MM.1S (cell line): ENCODE measurements around the gene FGF1.

Source experiments
- DNase-seq: peaks from one replicate; pipeline ENCODE4 v3.0.0-alpha.2; 2015
- H2AFZ ChIP-seq: fragments of 300-600 bp; sonication (generic); 2 replicates; pipeline ENCODE4 v1.6.0; 2016; ENCODE audit warnings: antibody characterized with exemption, low read length
- H3F3A ChIP-seq: fragments of 300-600 bp; sonication (generic); 2 replicates; pipeline ENCODE4 v1.6.1; 2016; ENCODE audit warnings: mild to moderate bottlenecking, antibody characterized with exemption, low read length, moderate library complexity, mixed read lengths; ENCODE audit not compliant: insufficient read depth
- H3K27ac ChIP-seq: fragments of 300-600 bp; sonication (generic); 2 replicates; pipeline ENCODE4 v1.5.1; 2016; ENCODE audit warnings: mild to moderate bottlenecking, low read length
- H3K27me3 ChIP-seq: fragments of 300-600 bp; sonication (generic); replicated peaks from 2 replicates; pipeline ENCODE4 v1.6.0; 2016; ENCODE audit warnings: low read length; ENCODE audit not compliant: insufficient read depth
- H3K36me3 ChIP-seq: fragments of 300-600 bp; sonication (generic); replicated peaks from 2 replicates; pipeline ENCODE4 v1.6.1; 2016; ENCODE audit warnings: mild to moderate bottlenecking, low read length, mixed read lengths; ENCODE audit not compliant: insufficient read depth
- H3K4me1 ChIP-seq: fragments of 300-600 bp; sonication (generic); 2 replicates; pipeline ENCODE4 v1.6.1; 2016; ENCODE audit warnings: low read length, mixed read lengths
- H3K4me2 ChIP-seq: fragments of 300-600 bp; sonication (generic); 2 replicates; pipeline ENCODE4 v1.6.0; 2016; ENCODE audit warnings: low read depth, low read length
- H3K4me3 ChIP-seq: fragments of 300-600 bp; sonication (generic); 2 replicates; pipeline ENCODE4 v1.5.1; 2016; ENCODE audit warnings: low read length, mixed read lengths
- H3K79me2 ChIP-seq: fragments of 300-600 bp; sonication (generic); 2 replicates; pipeline ENCODE4 v1.6.1; 2016; ENCODE audit warnings: mixed run types, low read length, mixed read lengths
- H3K9ac ChIP-seq: fragments of 300-600 bp; sonication (generic); 2 replicates; pipeline ENCODE4 v1.6.1; 2016; ENCODE audit warnings: low read length, mixed read lengths
- H3K9me2 ChIP-seq: fragments of 300-600 bp; sonication (generic); replicated peaks from 2 replicates; pipeline ENCODE4 v1.6.1; 2016; ENCODE audit warnings: mild to moderate bottlenecking, low read length, mixed read lengths; ENCODE audit not compliant: insufficient read depth
- H3K9me3 ChIP-seq: fragments of 300-600 bp; sonication (generic); replicated peaks from 2 replicates; pipeline ENCODE4 v1.6.1; 2016; ENCODE audit warnings: mild to moderate bottlenecking, low read length, mixed read lengths; ENCODE audit not compliant: insufficient read depth
- H4K20me1 ChIP-seq: fragments of 300-600 bp; sonication (generic); 2 replicates; pipeline ENCODE4 v1.6.1; 2016; ENCODE audit warnings: mild to moderate bottlenecking, low read length, moderate library complexity, mixed read lengths; ENCODE audit not compliant: insufficient read depth
- EZH2 ChIP-seq: fragments of 300-600 bp; sonication (generic); optimal IDR thresholded peaks from 2 replicates; pipeline ENCODE3; 2017; ENCODE audit warnings: low read depth, mild to moderate bottlenecking, antibody characterized with exemption, low read length, mixed read lengths
- EZH2phosphoT487 ChIP-seq: fragments of 300-600 bp; sonication (generic); IDR thresholded peaks from 2 replicates; pipeline ENCODE4 v1.6.1; 2018; ENCODE audit warnings: antibody characterized with exemption, low read length
- TF ChIP-seq, protein P1 (sequence below): fragments of 300-600 bp; sonication (generic); IDR thresholded peaks from 2 replicates; pipeline ENCODE4 v1.5.1; 2016; ENCODE audit warnings: antibody characterized with exemption, low read length, mixed read lengths

The FGF1 gene

DNA sequence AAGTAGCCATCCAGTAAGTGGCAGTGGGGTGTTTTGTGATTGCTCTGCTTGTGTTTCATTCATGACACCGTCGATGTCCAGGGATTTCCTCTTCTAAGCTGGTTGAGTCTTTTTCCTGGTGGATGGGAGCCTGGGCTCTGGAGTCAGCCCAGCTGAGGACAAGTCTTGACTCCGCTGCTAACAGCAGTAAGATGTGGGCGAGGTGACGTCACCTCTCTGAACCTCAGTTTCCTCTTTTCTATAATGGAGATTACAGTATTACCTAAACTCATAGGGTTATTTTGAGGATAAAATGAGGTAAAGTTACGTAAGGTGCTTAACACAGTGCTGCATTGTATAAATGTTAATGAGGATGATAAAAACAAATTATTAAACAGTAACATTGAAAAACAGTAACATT, 21.3 kb downstream of the FGF1 start:
- H3K4me1 ChIP-seq = no peaks in the 10 kb centered on the region
- H3K27me3 ChIP-seq = no peaks in the 10 kb centered on the region
- TF ChIP-seq EZH2phosphoT487 (no peak), EZH2 (no peak)
- TF ChIP-seq, protein P1, sequence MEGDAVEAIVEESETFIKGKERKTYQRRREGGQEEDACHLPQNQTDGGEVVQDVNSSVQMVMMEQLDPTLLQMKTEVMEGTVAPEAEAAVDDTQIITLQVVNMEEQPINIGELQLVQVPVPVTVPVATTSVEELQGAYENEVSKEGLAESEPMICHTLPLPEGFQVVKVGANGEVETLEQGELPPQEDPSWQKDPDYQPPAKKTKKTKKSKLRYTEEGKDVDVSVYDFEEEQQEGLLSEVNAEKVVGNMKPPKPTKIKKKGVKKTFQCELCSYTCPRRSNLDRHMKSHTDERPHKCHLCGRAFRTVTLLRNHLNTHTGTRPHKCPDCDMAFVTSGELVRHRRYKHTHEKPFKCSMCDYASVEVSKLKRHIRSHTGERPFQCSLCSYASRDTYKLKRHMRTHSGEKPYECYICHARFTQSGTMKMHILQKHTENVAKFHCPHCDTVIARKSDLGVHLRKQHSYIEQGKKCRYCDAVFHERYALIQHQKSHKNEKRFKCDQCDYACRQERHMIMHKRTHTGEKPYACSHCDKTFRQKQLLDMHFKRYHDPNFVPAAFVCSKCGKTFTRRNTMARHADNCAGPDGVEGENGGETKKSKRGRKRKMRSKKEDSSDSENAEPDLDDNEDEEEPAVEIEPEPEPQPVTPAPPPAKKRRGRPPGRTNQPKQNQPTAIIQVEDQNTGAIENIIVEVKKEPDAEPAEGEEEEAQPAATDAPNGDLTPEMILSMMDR = no peak
- H3K27ac ChIP-seq = no peak overlapping the region
- DNase-seq = no peak
- H3F3A ChIP-seq = no peaks in the 10 kb centered on the region
- no peaks in the 10 kb centered on the region for H4K20me1 ChIP-seq
- H3K4me2 ChIP-seq = no peak overlapping the region
- no peak overlapping the region for H2AFZ ChIP-seq
- H3K9me2 ChIP-seq = no peaks in the 10 kb centered on the region
- no peak overlapping the region for H3K4me3 ChIP-seq
- H3K9ac ChIP-seq = no peak overlapping the region
- H3K36me3 ChIP-seq = no peaks in the 10 kb centered on the region
- H3K79me2 ChIP-seq = no peaks in the 10 kb centered on the region
- H3K9me3 ChIP-seq = no peaks in the 10 kb centered on the region

DNA sequence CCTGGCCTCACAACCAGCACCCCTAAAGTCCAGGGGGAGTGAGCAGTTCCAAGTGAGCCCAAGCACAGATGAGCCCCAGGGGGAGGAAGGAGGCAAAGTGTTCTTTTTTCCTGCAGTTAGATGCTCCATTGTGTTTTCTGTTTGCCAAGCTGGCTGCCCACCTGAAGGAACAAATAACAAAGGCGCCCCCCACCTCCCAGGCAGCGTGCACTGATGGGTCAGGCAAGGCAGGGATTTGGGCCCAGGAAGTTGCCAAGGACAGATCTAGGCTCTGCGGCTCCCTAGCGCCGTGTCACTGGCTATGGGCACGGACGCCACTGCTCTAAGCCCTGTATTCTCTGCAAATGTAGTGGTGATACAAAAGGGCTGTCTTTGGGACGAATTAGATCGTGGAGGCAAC, 21.8 kb downstream of the FGF1 start:
- DNase-seq = no peak
- no peak overlapping the region for H3K4me3 ChIP-seq
- TF ChIP-seq EZH2 (no peak), EZH2phosphoT487 (no peak)
- H2AFZ ChIP-seq = no peak overlapping the region
- no peaks in the 10 kb centered on the region for H3K9me2 ChIP-seq
- no peaks in the 10 kb centered on the region for H3K36me3 ChIP-seq
- H3K27ac ChIP-seq = no peak overlapping the region
- H4K20me1 ChIP-seq = no peaks in the 10 kb centered on the region
- no peaks in the 10 kb centered on the region for H3K79me2 ChIP-seq
- no peaks in the 10 kb centered on the region for H3F3A ChIP-seq
- no peaks in the 10 kb centered on the region for H3K4me1 ChIP-seq
- H3K27me3 ChIP-seq = no peaks in the 10 kb centered on the region
- H3K9me3 ChIP-seq = no peaks in the 10 kb centered on the region
- no peak overlapping the region for H3K4me2 ChIP-seq
- H3K9ac ChIP-seq = no peak overlapping the region

DNA sequence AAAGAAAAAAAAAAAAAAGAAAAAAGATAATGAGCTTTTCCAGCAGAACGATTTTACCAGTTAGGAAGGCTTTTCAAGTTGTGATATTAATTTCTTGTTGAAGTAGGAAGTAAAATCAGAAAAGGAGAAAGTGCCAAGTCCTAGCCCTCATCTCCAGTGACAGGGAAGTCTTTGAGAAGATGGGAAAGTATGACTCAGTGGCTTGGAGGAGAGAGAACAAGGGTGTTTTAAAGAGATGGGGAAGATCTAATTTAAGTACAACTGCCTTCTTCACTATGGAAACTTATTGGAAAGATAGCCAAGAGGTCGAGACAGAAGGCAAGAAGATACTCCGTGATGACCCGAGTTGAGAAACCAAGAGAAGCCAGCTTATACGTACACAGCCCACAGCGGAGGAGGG, 22.6 kb downstream of the FGF1 start:
- DNase-seq = no peak
- H3K4me3 ChIP-seq = no peak overlapping the region
- no peaks in the 10 kb centered on the region for H3K9me3 ChIP-seq
- TF ChIP-seq, protein P1 = no peak
- no peak for TF ChIP-seq EZH2phosphoT487
- TF ChIP-seq EZH2 = no peak
- no peak overlapping the region for H2AFZ ChIP-seq
- H3K4me1 ChIP-seq = no peaks in the 10 kb centered on the region
- H3K79me2 ChIP-seq = no peaks in the 10 kb centered on the region
- H3K4me2 ChIP-seq = no peak overlapping the region
- H3K27ac ChIP-seq = no peak overlapping the region
- H3F3A ChIP-seq = no peaks in the 10 kb centered on the region
- no peaks in the 10 kb centered on the region for H3K27me3 ChIP-seq
- H3K9me2 ChIP-seq = no peaks in the 10 kb centered on the region
- no peak overlapping the region for H3K9ac ChIP-seq
- no peaks in the 10 kb centered on the region for H4K20me1 ChIP-seq
- no peaks in the 10 kb centered on the region for H3K36me3 ChIP-seq

DNA sequence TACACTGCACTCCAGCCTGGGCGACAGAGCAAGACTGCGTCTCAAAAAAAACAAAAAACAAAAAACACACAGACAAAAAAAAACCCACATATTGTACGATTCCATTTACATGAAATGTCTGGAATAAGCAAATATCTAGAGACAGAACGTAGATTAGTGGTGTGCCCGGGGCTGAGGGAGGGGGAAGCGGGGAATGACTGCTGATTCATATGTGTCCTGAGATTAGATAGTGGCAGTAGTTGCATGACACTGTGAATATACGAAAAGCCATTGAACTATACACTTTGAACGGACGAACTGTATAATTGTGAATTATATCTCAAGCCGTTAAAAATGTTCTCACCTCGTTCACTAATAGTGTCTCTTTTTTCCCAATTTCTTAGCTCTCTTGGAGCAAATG, 23.9 kb downstream of the FGF1 start:
- H3K9me3 ChIP-seq = no peaks in the 10 kb centered on the region
- H3K4me1 ChIP-seq = no peaks in the 10 kb centered on the region
- no peaks in the 10 kb centered on the region for H3K79me2 ChIP-seq
- TF ChIP-seq EZH2phosphoT487 = no peak
- TF ChIP-seq, protein P1 = no peak
- TF ChIP-seq EZH2 = no peak
- no peak overlapping the region for H3K9ac ChIP-seq
- no peaks in the 10 kb centered on the region for H4K20me1 ChIP-seq
- H3K27me3 ChIP-seq = no peaks in the 10 kb centered on the region
- no peak overlapping the region for H3K4me2 ChIP-seq
- H3K9me2 ChIP-seq = no peaks in the 10 kb centered on the region
- no peaks in the 10 kb centered on the region for H3K36me3 ChIP-seq
- no peak overlapping the region for H2AFZ ChIP-seq
- DNase-seq = no peak
- no peaks in the 10 kb centered on the region for H3F3A ChIP-seq
- H3K4me3 ChIP-seq = no peak overlapping the region
- no peak overlapping the region for H3K27ac ChIP-seq
